ENCODE data around the gene APP. TPM values are rescaled to one million over a fixed set of nuclear protein-coding genes. Genes with fewer than 3 reads are reported as not detected.

APP gene
- total and polyA plus RNA-seq, 10 of the 15 experiments (the other 5 are each of a cell fraction or from before 2014, with no cell fraction given): 8.8 to 94.9 (median 51.0) TPM

GRCh38 chr21:26079366-26079765, 91.2 kb downstream of the APP start:
- Histone ChIP-seq H3K36me3 (ENCODE audit: control insufficient read depth in 2 of 2, insufficient read depth in 2 of 2, low read length in 1 of 2) (no peaks in the 10 kb centered on the region), H3K4me3 (no peak overlapping the region), H2AFZ (ENCODE audit: control insufficient read depth, low read depth, low read length) (no peak overlapping the region), H3K4me2 (ENCODE audit: control insufficient read depth, insufficient read depth) (no peak overlapping the region), H4K20me1 (ENCODE audit: control insufficient read depth, insufficient read depth) (no peaks in the 10 kb centered on the region), H3K79me2 (ENCODE audit: control insufficient read depth, insufficient read depth, low read length) (no peaks in the 10 kb centered on the region), H3K27me3 (replicated peaks in 1 of 2; ENCODE audit: control insufficient read depth in 2 of 2, insufficient read depth in 2 of 2, low read length in 1 of 2) (no peaks in the 10 kb centered on the region), H3K4me1 (ENCODE audit: control insufficient read depth, insufficient read depth, low read length) (no peaks in the 10 kb centered on the region), H3K27ac (ENCODE audit: control insufficient read depth, insufficient read depth) (no peak overlapping the region), H3K9me3 (replicated peaks; ENCODE audit: control insufficient read depth, insufficient read depth, low read length) (no peaks in the 10 kb centered on the region), H3K9ac (ENCODE audit: control insufficient read depth, insufficient read depth, low read length) (no peak overlapping the region)
- ChIA-PET CTCF (interaction anchor here (1.0 to 1.6 kb wide), 2 partner anchors 8 to 17 kb away, joined by 3 read pairs; no protein-coding TSS in a partner anchor), SMC1A (ENCODE audit: uncharacterized antibody, unreplicated experiment) (interaction anchor here (1.4 to 1.6 kb wide), 2 partner anchors 14 to 158 kb away, joined by 3 to 4 read pairs; no protein-coding TSS in a partner anchor), RAD21 (ENCODE audit: unreplicated experiment) (no interaction called here), POLR2A (no interaction called here)
- ATAC-seq: no peak
- intact Hi-C loops (cut with micrococcal nuclease; ENCODE audit: unreplicated experiment) (no loop called here), in situ Hi-C loops (cut with MboI) (no loop called here)
- no peak for DNase-seq (ENCODE audit: low read depth, low spot score)
- BruUV-seq (replicated peaks): no TSS peak
- 30% methylated on average over 4 of the region's 4 CpGs for WGBS (ENCODE audit: insufficient coverage, insufficient replicate concordance, low lambda C conversion rate, missing lambda C conversion rate)
- no peak for FAIRE-seq
- TF ChIP-seq SKIL (IDR thresholded peaks at IDR 0.05; ENCODE audit: low read depth, poor library complexity, severe bottlenecking) (no peak), RELB (IDR thresholded peaks at IDR 0.05; ENCODE audit: low read depth) (no peak), IRF5 (IDR thresholded peaks at IDR 0.05; ENCODE audit: borderline replicate concordance) (no peak), LARP7 (IDR thresholded peaks at IDR 0.05) (no peak), PBX3 (IDR thresholded peaks at IDR 0.05; ENCODE audit: insufficient replicate concordance, low read depth, low read length) (no peak), MTA2 (IDR thresholded peaks at IDR 0.05; ENCODE audit: low read depth) (no peak), CUX1 (IDR thresholded peaks at IDR 0.05; ENCODE audit: insufficient replicate concordance, low read depth, low read length) (no peak), IRF4 (IDR thresholded peaks at IDR 0.05; ENCODE audit: low read depth, low read length) (no peak), CTCF (IDR thresholded peaks at IDR 0.05 in 2 of 3, conservative IDR thresholded peaks at IDR 0.05 in 1 of 3; ENCODE audit: control insufficient read depth in 2 of 3, extremely low read depth in 1 of 3, insufficient read depth in 1 of 3, low read depth in 3 of 3, low read length in 3 of 3) (no peak)

Measured in GM12878 (cell line).